SU-DHL-6 (cell line): ENCODE measurements around the gene NETO1.

Experiments used
- CTCF ChIP-seq: fragments of 200-600 bp; sonication (generic); IDR thresholded peaks from one replicate; pipeline ENCODE4 v1.5.1; 2017; ENCODE audit warnings: antibody characterized with exemption, mild to moderate bottlenecking, low read length, moderate library complexity; ENCODE audit not compliant: insufficient read depth, poor library complexity, severe bottlenecking
- EZH2phosphoT487 ChIP-seq: fragments of 200-600 bp; sonication (generic), shearing (Covaris generic); conservative IDR thresholded peaks from 2 replicates; pipeline ENCODE4 v1.6.1; 2018; ENCODE audit warnings: mild to moderate bottlenecking, antibody characterized with exemption, low read length, moderate library complexity, mixed read lengths

GRCh38 chr18:72866901-72867745, 664 bp downstream of the NETO1 start:
- no peak for TF ChIP-seq CTCF
- no peak for TF ChIP-seq EZH2phosphoT487
